D341Med (cell line): ENCODE results near the gene MYL6B.

Experiments
- DNase-seq: peaks from one replicate; pipeline ENCODE4 v3.0.0; 2012; ENCODE audit warnings: low spot score

Gene MYL6B

DNA sequence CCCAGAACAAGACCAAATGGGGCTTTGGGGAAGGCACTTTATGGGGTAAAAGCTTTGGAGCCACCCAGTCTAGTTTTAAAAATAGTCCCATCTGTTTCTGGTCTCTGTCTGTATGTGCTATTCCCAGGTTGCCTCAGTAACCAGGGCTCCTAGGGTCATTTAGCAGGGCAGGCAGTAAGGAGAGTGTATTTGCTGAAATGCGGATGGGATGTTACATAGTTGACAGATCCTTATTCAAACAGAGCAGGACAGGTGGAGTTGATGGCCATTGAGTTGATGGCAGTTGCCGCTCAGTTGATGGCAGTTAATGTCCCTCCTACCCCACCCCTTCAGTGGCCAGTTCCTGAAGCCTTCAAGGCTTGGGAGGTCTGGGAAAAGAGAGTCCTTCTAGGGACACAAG is 29.8 kb upstream of the MYL6B start:
- DNase-seq = no peak

DNA sequence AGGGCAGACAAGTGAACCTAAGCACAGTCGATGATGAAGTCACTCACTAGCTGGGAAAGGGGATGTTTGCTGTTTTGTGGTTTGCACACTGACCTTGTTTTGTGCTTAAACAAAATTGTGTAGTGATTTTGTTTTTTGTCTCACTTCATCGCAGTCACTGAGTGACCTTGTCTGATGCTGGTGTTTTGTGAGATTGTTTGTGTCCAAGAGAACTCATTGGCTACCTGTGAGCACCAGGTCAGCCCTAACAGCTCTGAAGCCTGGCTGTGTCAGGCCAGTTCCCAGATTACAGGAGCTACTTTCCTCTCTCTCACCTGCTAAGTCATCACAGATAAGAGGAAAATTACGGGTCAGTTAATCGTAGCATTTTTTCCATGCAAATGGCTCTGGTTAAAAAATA is 28.3 kb upstream of the MYL6B start:
- DNase-seq = no peak

DNA sequence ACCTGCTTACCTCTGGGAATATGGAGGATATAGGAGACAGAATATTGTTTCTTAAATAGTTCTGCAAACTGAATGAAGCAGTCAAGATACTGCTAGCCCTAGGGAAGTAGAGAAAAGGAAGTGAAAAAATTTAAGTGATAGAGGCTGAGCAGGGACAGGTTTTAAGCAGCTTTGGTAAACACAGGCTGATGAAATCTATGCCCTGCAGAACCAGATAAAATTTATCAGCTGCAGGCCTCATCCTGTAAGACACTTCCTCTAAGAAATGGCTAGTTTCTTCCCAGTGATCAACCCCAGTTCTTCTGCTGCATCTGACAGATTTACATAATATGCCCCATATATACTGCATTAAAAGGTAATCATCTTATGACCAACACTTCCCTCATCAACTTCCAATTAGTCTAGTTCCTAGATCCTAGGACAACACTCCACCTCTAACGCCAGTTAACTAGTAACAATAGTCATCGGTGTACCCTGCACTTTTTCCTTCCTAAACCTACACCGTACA is 25.6 kb upstream of the MYL6B start:
- DNase-seq = no peak

DNA sequence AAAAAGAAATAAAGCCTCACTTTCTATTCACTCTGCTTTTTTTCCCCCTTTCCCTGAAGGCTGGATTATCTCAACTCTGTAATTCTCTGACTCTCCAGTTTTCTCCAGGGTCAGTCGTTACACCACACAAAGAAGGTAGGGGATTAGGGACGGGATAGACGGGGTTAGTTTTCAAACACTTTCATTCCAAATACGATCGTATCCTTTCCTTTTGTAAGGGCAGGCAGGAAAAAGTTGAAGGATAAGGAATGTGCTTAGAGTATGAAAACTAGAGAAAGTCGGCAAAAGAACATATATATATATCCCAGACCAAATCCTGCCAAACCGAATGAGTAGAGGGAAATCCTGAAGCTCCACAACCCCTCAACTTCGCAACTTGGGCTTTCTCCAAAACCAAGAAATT is 24.9 kb upstream of the MYL6B start:
- DNase-seq = no peak

DNA sequence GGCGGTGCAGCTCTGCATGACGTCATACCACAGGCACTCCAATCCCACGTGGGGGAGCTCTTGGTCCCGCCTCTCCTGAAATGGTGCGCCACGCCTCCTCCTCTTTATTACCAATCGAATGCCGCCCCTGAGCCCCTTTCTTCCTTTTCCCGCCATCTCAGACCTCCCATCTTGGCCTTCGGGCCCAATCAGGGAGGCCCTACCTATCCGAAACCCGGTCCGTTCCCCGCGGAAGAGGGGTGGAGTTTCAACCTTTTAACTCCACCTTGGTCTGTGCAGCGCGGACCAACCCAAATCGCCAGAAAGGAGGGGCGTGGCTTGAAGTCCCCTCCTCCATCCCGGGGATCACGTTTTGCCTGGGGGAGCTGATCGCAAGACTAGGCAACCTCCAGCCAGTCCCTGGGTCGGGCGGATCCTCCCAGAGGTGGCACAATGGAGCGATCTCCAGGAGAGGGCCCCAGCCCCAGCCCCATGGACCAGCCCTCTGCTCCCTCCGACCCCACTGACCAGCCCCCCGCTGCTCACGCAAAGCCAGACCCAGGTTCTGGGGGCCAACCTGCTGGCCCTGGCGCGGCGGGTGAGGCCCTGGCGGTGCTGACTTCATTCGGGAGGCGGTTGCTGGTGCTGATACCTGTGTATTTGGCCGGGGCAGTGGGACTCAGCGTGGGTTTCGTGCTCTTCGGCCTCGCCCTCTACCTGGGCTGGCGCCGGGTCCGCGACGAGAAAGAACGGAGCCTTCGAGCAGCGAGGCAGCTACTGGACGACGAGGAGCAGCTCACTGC is 24.3 kb upstream of the MYL6B start, which contains the start of gene ESYT1:
Gene ESYT1 (plus strand): TSS at position 380 of the 782 bp plus-strand sequence. CDS start 53 bp downstream, at position 433.
- peak; percentile 94 for DNase-seq

DNA sequence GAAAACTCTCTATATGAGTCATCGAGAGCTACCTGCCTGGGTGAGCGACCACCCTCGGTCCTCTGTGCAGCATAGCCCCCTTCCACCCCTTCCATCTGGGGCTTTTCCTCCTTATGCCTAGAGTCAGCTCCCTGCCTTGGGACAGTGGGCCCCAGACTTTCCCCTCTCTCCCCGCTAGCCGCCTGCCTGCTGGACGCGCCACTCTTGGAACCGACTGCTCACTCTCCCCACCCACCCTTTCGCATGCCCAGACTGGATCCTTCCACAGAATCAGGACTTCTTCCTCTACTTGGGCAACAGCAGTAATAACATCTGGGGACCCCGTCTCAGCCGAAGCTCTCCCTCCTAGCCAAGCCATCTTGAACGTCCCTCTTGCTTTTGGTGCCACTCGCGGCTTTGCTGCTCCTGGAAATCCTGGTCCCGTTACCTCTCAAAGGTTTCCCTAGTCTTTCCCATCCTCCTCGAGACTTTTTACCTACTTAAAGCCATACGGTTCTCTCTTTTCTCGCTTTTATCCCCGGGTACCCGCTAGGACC is 23.6 kb upstream of the MYL6B start:
- DNase-seq = peak; percentile 52

DNA sequence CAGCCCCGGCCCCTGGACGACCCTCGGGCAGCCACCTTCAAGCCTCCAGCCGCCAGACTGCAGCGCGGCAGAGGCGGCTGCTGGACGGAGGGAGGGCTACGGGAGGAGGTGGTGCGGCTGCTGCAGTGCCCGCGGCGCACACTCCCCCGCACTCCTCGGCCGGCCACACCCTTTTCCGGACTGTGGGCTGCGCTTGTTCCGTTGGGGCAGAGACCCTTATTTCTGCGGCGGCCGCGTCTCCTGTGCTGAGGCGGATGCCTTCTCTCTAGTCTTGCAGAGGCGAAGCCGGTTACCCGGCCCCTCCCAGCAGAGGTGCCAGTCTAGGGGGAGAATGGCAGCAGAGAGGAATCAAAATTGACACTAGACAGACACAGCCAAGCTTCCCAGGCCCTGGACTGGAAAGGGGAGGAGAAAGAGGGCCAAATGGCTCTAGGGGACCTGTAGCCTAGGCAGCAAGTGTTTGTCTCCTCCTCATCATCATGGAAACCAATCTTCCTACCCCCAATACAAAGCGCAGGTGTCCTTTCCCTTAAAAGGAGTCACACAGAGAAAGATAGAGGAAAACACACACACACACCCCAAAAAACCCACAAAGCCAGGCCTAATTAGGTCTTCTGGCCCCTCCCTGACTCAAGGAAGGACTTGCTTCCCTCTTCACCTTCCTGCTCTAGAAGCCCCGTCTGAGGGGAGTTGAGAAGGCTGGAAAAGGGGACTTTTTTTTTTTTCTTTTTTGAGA is 23.0 kb upstream of the MYL6B start:
- DNase-seq = peak; percentile 76

DNA sequence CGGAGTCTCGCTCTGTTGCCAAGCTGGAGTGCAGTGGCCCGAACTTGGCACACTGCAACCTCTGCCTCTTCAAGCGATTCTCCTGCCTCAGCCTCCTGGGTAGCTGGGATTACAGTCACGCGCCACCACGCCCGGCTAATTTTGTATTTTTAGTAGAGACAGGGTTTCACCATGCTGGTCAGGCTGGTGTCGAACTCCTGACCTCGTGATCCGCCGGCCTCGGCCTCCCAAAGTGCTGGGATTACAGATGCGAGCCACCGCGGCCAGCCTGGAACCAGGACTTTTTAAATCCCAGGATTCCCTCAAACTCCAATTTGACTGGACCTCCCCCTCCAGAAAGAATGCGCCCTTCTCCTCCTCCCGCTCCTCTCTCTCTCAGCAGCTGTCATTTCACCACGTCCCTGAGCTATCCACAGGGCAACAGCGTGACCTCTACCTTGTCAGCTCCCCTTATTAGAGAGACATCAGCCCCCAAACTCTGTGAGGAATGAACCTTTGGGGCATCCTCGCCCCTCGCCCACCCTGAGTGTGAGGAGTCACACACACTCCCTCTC is 22.4 kb upstream of the MYL6B start:
- DNase-seq = no peak

DNA sequence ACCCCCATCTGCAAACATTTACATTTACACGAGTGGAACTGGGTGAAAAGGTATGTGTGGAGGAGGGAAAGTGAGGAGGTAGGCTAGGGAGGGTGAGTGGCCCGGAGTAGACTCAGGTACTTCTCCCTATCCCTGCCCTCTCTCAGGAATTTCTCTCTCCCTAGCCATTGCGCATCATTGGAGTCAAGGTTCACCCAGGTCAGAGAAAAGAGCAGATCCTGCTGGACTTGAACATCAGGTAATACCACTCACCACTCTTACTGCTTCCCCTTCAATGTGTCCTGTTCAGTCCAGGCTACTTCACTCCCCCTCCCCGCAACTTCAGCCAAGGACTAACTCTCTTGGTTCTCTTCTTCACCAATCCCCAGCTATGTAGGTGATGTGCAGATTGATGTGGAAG is 21.5 kb upstream of the MYL6B start:
- no peak for DNase-seq

DNA sequence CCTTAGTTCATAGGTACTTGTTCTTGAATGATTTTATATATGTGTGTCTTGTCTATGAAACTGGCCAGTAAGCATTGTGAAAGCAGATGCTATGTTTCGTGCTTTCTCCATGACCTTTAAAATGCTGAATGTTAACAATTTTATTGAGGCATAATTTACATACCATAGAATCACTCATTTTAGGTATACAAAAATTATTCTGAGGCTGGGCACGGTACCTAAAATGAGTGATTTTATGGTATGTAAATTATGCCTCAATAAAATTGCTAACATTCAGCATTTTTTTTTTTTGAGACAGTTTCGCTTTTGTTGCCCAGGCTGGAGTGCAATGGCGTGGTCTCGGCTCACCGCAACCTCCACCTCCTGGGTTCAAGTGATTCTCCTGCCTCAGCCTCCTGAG is 17.5 kb upstream of the MYL6B start:
- DNase-seq = no peak

DNA sequence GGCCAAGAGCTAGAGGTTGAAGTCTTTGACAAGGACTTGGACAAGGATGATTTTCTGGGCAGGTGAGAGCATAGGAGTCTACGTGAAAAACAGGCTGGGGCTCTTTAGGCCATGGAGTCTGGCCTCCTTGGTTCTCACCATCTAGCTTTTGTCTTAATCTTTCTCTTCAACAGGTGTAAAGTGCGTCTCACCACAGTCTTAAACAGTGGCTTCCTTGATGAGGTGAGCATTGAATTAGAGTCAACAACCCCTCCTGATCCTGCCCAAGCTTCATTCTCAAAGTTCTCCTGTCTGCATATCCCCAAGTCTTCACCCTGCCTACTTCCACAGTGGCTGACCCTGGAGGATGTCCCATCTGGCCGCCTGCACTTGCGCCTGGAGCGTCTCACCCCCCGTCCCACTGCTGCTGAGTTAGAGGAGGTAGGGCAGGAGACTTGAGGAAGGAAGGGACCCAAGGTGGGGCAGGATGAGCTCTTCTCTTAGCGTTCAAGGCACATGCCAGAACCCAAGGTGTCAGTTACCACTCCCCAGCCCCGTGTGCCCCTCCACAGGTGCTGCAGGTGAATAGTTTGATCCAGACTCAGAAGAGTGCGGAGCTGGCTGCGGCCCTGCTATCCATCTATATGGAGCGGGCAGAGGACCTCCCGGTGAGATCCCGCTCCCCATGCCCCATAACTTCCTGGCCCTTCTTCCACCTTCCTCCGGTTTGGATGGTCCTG is 14.4 kb upstream of the MYL6B start:
- no peak for DNase-seq

DNA sequence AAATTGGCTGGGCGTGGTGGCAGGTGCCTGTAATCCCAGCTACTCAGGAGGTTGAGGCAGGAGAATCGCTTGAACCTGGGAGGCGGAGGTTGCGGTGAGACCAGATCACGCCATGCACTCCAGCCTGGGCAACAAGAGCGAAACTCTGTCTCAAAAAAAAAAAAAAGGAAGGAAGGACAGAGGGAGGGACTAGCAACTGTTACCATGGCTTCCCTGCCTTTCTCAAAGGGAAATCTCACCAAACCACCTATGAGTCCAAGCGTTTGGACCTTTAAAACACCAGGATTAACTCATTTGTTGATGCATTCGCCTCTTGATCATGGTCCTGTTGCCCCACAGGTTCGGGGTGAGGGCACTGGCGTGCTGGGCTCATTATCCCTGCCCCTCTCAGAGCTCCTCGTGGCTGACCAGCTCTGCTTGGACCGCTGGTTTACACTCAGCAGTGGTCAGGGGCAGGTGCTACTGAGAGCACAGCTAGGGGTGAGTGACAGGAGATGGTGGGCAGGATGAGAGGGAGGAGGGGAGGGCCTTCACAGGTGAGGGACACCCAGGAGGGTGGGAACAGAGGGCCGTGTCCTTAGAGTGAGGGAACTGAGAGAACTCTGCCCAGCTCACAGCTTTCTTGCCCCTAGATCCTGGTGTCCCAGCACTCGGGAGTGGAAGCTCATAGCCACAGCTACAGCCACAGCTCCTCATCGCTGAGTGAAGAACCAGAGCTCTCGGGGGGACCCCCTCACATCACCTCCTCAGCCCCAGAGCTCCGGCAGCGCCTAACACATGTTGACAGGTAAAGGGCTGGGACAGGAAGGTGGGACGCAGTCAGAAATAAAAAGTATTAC is 10.2 kb upstream of the MYL6B start:
- DNase-seq = no peak

DNA sequence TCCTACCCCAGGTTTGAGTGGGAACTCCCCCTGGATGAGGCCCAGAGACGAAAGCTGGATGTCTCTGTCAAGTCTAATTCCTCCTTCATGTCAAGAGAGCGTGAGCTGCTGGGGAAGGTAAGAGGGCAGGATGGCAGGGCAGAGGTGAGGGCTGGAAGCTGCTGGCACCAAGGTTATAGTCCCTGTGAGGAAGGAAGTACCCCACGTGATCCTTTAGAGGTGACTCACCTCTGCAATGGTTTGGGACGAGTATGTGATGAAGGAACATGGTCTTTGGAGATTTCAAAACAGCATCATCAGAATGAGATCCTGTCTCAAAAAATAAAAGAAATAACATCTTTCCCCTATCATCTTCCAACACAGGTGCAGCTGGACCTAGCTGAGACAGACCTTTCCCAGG is 9.2 kb upstream of the MYL6B start:
- DNase-seq = no peak

DNA sequence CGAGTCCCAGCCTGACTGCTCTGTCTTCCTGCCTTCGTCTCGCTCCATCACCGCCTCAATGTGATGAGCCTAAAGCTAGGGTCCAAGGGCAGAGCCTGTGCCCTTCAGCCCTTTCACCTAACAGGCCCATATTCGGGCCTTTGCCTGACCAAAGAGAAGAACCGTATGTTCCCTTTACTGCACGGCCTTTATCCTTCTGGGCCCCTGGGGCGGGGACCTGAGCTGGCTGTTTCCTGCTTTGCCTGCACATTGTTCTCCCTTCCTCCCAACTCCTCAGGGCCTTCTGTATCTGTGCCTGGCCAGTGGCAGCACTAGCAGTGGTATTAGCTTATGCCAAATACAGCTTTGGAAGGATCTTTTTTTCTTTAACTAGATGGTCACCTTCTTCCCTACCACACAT is 8.5 kb upstream of the MYL6B start:
- no peak for DNase-seq

DNA sequence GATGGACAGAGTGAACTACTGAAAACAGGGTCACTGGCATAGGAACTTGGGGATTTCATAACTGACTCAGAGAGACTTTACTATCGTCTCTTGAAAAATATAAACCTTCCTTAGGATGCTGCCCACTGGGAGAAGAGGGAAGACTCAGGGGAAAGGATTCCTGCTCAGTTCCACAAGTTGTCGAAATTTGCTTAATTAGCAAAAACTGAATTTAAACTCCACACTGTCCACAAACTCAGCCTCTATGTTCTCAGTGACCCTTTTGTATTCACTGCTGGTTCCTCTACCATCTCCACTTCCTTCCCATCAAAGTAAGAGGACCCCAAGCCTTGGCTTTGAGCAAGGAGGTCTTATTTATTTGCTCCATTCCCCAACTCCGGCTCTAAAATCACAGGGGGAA is 7.2 kb upstream of the MYL6B start:
- no peak for DNase-seq

DNA sequence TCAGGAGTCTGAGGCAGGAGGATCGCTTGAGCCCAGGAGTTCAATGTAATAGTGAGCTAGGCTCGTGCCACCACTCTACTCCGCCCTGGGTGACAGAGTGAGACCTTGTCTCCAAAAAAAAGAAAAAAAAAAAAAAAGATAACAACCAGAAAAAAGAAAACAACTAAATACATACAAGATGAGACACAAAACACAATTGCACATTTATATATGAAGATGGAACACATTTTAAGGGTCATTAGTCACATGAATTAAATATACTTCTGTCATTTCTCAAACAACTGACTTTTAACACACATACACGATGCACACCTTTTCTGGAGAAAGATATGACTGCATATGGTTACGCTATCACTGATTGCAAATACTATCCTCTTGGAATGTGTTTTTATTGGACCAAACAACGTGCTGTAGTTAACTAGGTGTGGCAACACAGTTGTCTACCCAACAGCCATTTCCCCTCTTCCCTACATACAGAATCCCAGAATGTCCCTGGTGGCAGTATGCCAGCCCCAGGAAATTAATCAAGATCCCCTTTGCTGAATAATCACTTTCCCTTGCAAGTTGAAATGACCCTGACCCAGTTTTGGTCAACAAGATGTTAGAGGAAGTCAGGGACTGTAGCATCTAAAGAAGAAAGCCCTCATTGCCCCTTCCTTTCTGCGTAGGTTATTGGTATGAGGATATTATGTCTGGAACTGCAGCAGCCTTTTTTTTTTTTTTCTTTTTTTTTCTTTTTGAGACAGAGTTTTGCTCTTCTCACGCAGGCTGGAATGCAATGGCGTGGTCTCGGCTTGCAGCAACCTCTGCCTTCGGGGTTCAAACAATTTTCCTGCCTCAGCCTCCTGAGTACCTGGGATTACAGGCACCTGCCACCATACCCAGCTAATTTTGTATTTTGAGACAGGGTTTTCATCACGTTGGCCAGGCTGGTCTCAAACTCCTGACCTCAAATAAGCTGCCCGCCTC is 5.6 kb upstream of the MYL6B start:
- no peak for DNase-seq

DNA sequence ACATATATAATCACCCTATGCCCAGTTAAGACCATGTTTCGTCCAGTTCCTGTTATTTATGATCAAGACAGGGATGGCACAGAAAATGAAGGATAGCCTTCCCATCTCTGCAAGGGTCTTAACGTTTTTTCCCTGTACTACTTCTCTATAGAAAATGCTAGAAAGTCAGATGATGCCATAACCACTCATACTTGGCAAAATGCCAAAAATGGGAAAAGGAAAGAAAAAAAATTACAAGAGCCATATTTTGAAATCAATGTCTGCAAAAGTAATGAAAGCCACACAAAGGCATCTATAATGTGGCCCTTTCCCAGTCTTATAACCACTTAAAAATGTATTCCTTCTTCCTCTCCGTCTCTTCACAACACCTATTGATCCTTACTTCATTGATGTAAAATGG is 1.8 kb upstream of the MYL6B start:
- no peak for DNase-seq

DNA sequence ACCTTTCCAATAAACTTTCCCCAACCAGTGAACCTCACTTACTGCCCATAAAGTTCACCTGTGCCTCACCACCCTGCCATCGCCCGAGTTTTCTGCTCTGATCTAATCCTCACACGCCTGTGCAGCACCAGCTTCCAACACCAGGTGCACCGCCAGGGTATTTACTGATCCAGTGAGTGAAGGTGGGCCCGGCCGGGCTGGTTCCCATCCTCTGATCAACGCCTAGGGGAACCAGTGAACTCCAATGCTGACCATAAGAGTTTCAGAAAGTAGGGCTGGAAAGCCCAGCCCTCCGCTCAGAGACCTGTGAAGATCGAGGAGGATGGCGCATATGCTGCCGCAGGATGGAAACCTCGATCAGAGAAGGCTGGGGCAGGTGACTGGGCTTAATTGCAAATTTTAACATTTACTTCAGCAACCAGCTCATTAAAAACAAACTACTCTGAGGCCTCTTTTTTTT is 685 bp upstream of the MYL6B start:
- DNase-seq = peak; percentile 74

DNA sequence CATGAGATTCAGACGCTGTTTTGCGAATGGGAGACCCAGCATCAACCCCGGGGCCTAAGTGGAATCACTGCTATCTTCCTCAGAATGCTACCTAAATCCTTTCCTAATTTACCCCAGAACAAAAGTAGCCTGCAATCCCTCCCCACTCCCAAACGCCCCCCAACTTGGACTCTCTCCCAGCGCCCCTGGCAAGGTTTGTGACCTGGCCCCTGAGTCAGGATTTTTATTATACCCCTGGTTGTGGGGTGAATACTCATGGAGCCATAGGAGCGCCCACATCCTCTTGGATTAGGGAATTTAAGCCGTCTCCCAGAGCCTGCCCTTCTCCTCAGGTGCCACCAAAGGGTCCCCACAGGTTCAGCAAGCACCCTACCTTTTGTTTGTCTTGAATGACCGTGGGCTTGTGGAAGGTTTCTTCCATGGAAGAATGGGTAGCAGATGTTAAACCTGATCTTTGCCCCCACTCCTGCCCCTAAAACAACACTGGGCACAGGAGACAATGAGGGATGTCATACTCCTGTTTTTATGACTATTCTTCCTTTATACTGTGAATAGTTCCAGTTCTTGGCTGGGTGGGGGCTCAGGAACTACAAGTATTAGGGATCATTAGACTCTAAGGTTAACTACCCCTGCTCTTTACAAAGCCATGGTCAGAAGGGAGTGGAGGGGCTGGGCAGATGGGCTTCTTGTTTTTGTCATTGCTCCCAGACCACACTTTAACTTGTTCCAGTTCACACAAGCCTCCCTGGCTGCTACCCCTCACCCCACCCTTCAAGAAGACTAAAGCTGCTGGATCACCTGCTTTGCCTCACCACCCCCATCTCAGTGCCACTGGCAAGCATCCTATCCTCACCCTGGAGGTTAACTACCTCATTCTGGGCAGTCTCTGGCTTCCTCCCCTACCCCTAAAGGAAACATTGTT is 630 bp downstream of the MYL6B start:
- no peak for DNase-seq
